Tibial nerve (tissue), 4 donors: Measurements from ENCODE around the gene GABRG3.

Experiments used
- CTCF ChIP-seq, 5 experiments: fragments of 200-600 bp in 3 of 5; fragments of 450-650 bp in 2 of 5; sonication (generic) in 3 of 5; IDR thresholded peaks; one replicate each; pipeline ENCODE4 v1.5.1; 2016 to 2019; ENCODE audit warnings: antibody characterized with exemption in 5 of 5, mild to moderate bottlenecking in 3 of 5, moderate library complexity in 2 of 5
- EP300 ChIP-seq, 2 donors: sonication (generic); formaldehyde crosslinking; IDR thresholded peaks; one replicate each; pipeline ENCODE4 v1.6.1; 2017; ENCODE audit warnings: antibody characterized with exemption in 2 of 2, mild to moderate bottlenecking in 1 of 2
- POLR2A ChIP-seq, 2 donors: fragments of 450-650 bp; IDR thresholded peaks; one replicate each; pipeline ENCODE4 v1.6.1; 2017; ENCODE audit warnings: antibody characterized with exemption in 2 of 2, mild to moderate bottlenecking in 2 of 2, moderate library complexity in 2 of 2

- TF ChIP-seq CTCF (IDR thresholded peaks at IDR 0.05) (no peak), POLR2A (IDR thresholded peaks at IDR 0.05) (no peak), EP300 (IDR thresholded peaks at IDR 0.05) (no peak)
Measured at GRCh38 chr15:27499191-27499590, 528.2 kb downstream of the GABRG3 start.
